Right lobe of liver (tissue), 6 donors: Measurements from ENCODE around the gene GREB1. TPM values are rescaled to one million over a fixed set of nuclear protein-coding genes. Genes with fewer than 3 reads are reported as not detected.
A peak's percentile ranks its signal among the peaks of the same experiment; 100 is the strongest.

Experiments
- ATAC-seq, 4 donors: fragments of 200-7000 bp; cut with Tn5 transposase; one replicate each; pipeline ENCODE4 v1.9.1; 2020; ENCODE audit warnings: mild to moderate bottlenecking in 4 of 4, moderate library complexity in 4 of 4
- DNase-seq, 3 donors: peaks; one replicate each; pipeline ENCODE4 v3.0.0-alpha.2; 2020
- H3K27ac ChIP-seq, 3 donors: fragments of 200-600 bp; one replicate each; pipeline ENCODE4 v1.8.0; 2022
- H3K27me3 ChIP-seq, 2 donors: fragments of 200-600 bp; one replicate each; pipeline ENCODE4 v1.8.0; 2022
- H3K36me3 ChIP-seq, 4 donors: fragments of 200-600 bp; sonication (generic) in 1 of 4; one replicate each; pipeline versions ENCODE4 v1.5.1 to v1.8.0; 2017 to 2022; ENCODE audit warnings: control low read depth in 1 of 4
- H3K4me1 ChIP-seq, 4 donors: fragments of 200-600 bp; sonication (generic) in 1 of 4; one replicate each; pipeline versions ENCODE4 v1.5.1 to v1.8.0; 2017 to 2022; ENCODE audit warnings: control low read depth in 1 of 4
- H3K4me3 ChIP-seq, 3 donors: fragments of 200-600 bp; one replicate each; pipeline ENCODE4 v1.8.0; 2022
- H3K9me3 ChIP-seq, 4 donors: fragments of 200-600 bp; sonication (generic) in 1 of 4; one replicate each; pipeline versions ENCODE4 v1.5.1 to v1.8.0; 2017 to 2022; ENCODE audit warnings: control low read depth in 1 of 4
- CTCF ChIP-seq, 4 donors: fragments of 200-600 bp in 3 of 4; fragments of 450-650 bp in 1 of 4; IDR thresholded peaks; one replicate each; pipeline versions ENCODE4 v1.5.1 to v1.8.0; 2016 to 2022; ENCODE audit warnings: antibody characterized with exemption in 4 of 4, mild to moderate bottlenecking in 2 of 4
- POLR2A ChIP-seq: fragments of 450-650 bp; IDR thresholded peaks from one replicate; pipeline ENCODE4 v1.6.1; 2017; ENCODE audit warnings: antibody characterized with exemption, mild to moderate bottlenecking
- WGBS: methylation state at CpG from one replicate; pipeline ENCODE4 v1.1.6; 2018; ENCODE audit warnings: low coverage, low lambda C conversion rate; ENCODE audit not compliant: insufficient coverage; ENCODE audit errors: missing lambda C conversion rate; 5-methylcytosine and 5-hydroxymethylcytosine counted together
- intact Hi-C, 2 donors: fragments of 100-400 bp; cut with DNase I; formaldehyde crosslinking; loops; one replicate each; pipeline versions ENCODE4 v1.11.2 to v1.14.1; 2022
- total RNA-seq, 6 experiments: library from RNA; depleted of rRNA in 2 of 6; stranded (reverse); fragments of >200 nt in 2 of 6; fragmentation: NEBNext Ultra II Directional in 3 of 6; extraction: Animal tissue kit (Norgen Biotek cat#: 25700) in 3 of 6; gene quantifications; one replicate each; pipeline versions ENCODE4 v1.1.0 to v1.2.4, GENCODE V29; 2016 to 2023
- donor health status: DM: no; HTN: yes; CAD: no.
- donor health status: DM: no; HTN: no; CAD: no.
- donor health status: DM: no; HTN: no; CAD: no.
- donor health status: DM: no; HTN: yes; CAD: no.
- donor health status: DM: no; HTN: yes; CAD: no.

The GREB1 gene
- total RNA-seq, 6 experiments from 2014 or later: 1.6 to 19.5 (median 6.5) TPM

- Histone ChIP-seq H3K4me3 (no peak overlapping the region), H3K27ac (no peak overlapping the region), H3K27me3 (no peaks in the 10 kb centered on the region), H3K4me1 (peaks cover 0 to 7% (median 0%) of the 10 kb centered on the region in 4 donors), H3K36me3 (no peaks in the 10 kb centered on the region), H3K9me3 (no peaks in the 10 kb centered on the region)
- 55% methylated on average over 3 of the region's 3 CpGs for WGBS
- ATAC-seq (no peak), DNase-seq (no peak)
- TF ChIP-seq POLR2A (no peak), CTCF (IDR thresholded peaks at IDR 0.05) (no peak)
- intact Hi-C loops: no loop called here
These were observed 133.3 kb downstream of the GREB1 start for GRCh38 chr2:11667194-11667593.

GRCh38 chr2:11667866-11668637 lies 134.2 kb downstream of the GREB1 start:
- no peaks in the 10 kb centered on the region for H3K9me3 ChIP-seq
- ATAC-seq (no peak), DNase-seq (no peak)
- H3K36me3 ChIP-seq: no peaks in the 10 kb centered on the region
- H3K4me1 ChIP-seq: peaks cover 0 to 7% (median 0%) of the 10 kb centered on the region in 4 donors
- no peak for TF ChIP-seq CTCF (IDR thresholded peaks at IDR 0.05)
- no peak for TF ChIP-seq POLR2A
- H3K27me3 ChIP-seq: no peaks in the 10 kb centered on the region
- no peak overlapping the region for H3K4me3 ChIP-seq
- intact Hi-C loops: no loop called here
- H3K27ac ChIP-seq: no peak overlapping the region
- 62% methylated on average over 12 of the region's 16 CpGs for WGBS

- H3K9me3 ChIP-seq: no peaks in the 10 kb centered on the region
- H3K27me3 ChIP-seq: no peaks in the 10 kb centered on the region
- H3K4me1 ChIP-seq: peaks cover 0 to 7% (median 0%) of the 10 kb centered on the region in 4 donors
- H3K36me3 ChIP-seq: no peaks in the 10 kb centered on the region
- no peak within 1 kb of the TSS for H3K4me3 ChIP-seq
- DNase-seq (peak in 1 of 3 donors; percentile 53), ATAC-seq (peak; percentile 90 to 99 (median 96))
- WGBS: 54% methylated on average over 6 of the region's 93 CpGs
- intact Hi-C loops: no loop called here
- H3K27ac ChIP-seq: no peak within 1 kb of the TSS
- TF ChIP-seq POLR2A (no peak), CTCF (IDR thresholded peaks at IDR 0.05) (peak in 1 of 4 donors; percentile 24)
These were observed 135.8 kb downstream of the GREB1 start, which contains the start of gene NTSR2 for GRCh38 chr2:11669454-11670291. Gene NTSR2, minus strand, starts transcription at chr2:11670195. Its CDS starts 66 bp downstream, at chr2:11670129.

- intact Hi-C loops: no loop called here
- Histone ChIP-seq H3K9me3 (no peaks in the 10 kb centered on the region), H3K36me3 (no peaks in the 10 kb centered on the region), H3K27ac (no peak overlapping the region), H3K27me3 (no peaks in the 10 kb centered on the region), H3K4me1 (peaks cover 0 to 7% (median 0%) of the 10 kb centered on the region in 4 donors), H3K4me3 (no peak overlapping the region)
- WGBS: 38% methylated on average over 3 of the region's 3 CpGs
- ATAC-seq: no peak
- no peak for DNase-seq
- TF ChIP-seq CTCF (IDR thresholded peaks at IDR 0.05) (no peak), POLR2A (no peak)
These were observed 138.6 kb downstream of the GREB1 start for GRCh38 chr2:11672407-11672806.
